K562 (cell line): ENCODE measurements around the gene ST3GAL3. TPM values are rescaled to one million over a fixed set of nuclear protein-coding genes. Genes with fewer than 3 reads are reported as not detected.

Experiments
- JUN ChIP-seq, 2 experiments: sonication (generic) in 1 of 2; formaldehyde crosslinking in 1 of 2; IDR thresholded peaks; 2 replicates each; pipeline versions ENCODE4 v1.6.1 to v1.8.0; 2012 to 2022; ENCODE audit warnings: borderline replicate concordance in 2 of 2, mild to moderate bottlenecking in 2 of 2, improper control_type of control experiment in 1 of 2, low read depth in 1 of 2, low read length in 1 of 2, missing genetic modification reagents in 1 of 2
- KLF1 ChIP-seq: fragments of 450-650 bp; IDR thresholded peaks from 2 replicates; pipeline ENCODE4 v1.6.1; 2016; ENCODE audit warnings: missing genetic modification characterization, missing compliant biosample characterization
- NCOA2 ChIP-seq, 2 experiments: fragments of 450-650 bp; IDR thresholded peaks; 2 replicates each; pipeline ENCODE4 v1.6.1; 2018; ENCODE audit warnings: mild to moderate bottlenecking in 2 of 2, moderate library complexity in 1 of 2; ENCODE audit not compliant: partially characterized antibody in 2 of 2
- NUFIP1 ChIP-seq: fragments of 450-650 bp; IDR thresholded peaks from 2 replicates; pipeline ENCODE4 v1.6.1; 2018; ENCODE audit not compliant: partially characterized antibody
- RBFOX2 ChIP-seq: fragments of 200-400 bp; formaldehyde crosslinking; IDR thresholded peaks from 2 replicates; pipeline ENCODE4 v1.6.1; 2017; ENCODE audit warnings: low read depth, mild to moderate bottlenecking, low read length, moderate library complexity
- SNRNP70 ChIP-seq: fragments of 200-400 bp; formaldehyde crosslinking; optimal IDR thresholded peaks from 2 replicates; pipeline ENCODE3; 2017; ENCODE audit warnings: low read depth, low read length
- TEAD4 ChIP-seq, 2 experiments: sonication (generic) in 1 of 2; formaldehyde crosslinking in 1 of 2; IDR thresholded peaks; 2 replicates each; pipeline versions ENCODE4 v1.6.1 to v1.8.0; 2012 to 2022; ENCODE audit warnings: borderline replicate concordance in 1 of 2, inconsistent platforms in 1 of 2, low read length in 1 of 2, mild to moderate bottlenecking in 1 of 2, missing genetic modification reagents in 1 of 2
- ZNF224 ChIP-seq: sonication (generic); formaldehyde crosslinking; IDR thresholded peaks from 2 replicates; pipeline ENCODE4 v1.8.0; 2022; ENCODE audit warnings: mild to moderate bottlenecking, missing genetic modification reagents
- ZNF780A ChIP-seq: fragments of 250-450 bp; sonication (Bioruptor Pico); IDR thresholded peaks from 2 replicates; pipeline ENCODE4 v1.5.0; 2021; ENCODE audit warnings: mild to moderate bottlenecking
- polyA plus RNA-seq, 8 experiments: library from polyadenylated mRNA; depleted of rRNA in 4 of 8; stranded (reverse) in 5 of 8; unstranded in 3 of 8; fragments of >200 nt; fragmentation: Nextera tagmentation in 2 of 8; fragmentation: Illumina TruSeq in 1 of 8; extraction: Ambion mirVana in 2 of 8; extraction: Trizol in 1 of 8; gene quantifications; 2 replicates each; pipeline versions ENCODE4 v1.2.1 to v1.2.3, GENCODE V29; 2011 to 2014; ENCODE audit warnings: inconsistent platforms in 1 of 8, missing spikeins in 1 of 8
- total RNA-seq, 7 experiments: library from RNA; depleted of rRNA in 6 of 7; stranded (reverse); fragments of >200 nt in 6 of 7; fragmentation: Illumina TruSeq in 2 of 7; extraction: Trizol in 2 of 7; gene quantifications; 2 replicates each; pipeline versions ENCODE4 v1.2.1 to v1.2.3, GENCODE V29; 2011 to 2021; ENCODE audit warnings: low replicate concordance in 1 of 7
- TF ChIP-seq, protein P1 (sequence below), 2 experiments: fragments of 450-650 bp; IDR thresholded peaks; 2 replicates each; pipeline ENCODE4 v1.6.1; 2016; ENCODE audit warnings: mild to moderate bottlenecking in 2 of 2, borderline replicate concordance in 1 of 2, low read depth in 1 of 2, moderate library complexity in 1 of 2

ST3GAL3 gene
- total and polyA plus RNA-seq, 9 of the 15 experiments (the other 6 are each of a cell fraction or from before 2014, with no cell fraction given): 1.2 to 18.9 (median 11.0) TPM

DNA sequence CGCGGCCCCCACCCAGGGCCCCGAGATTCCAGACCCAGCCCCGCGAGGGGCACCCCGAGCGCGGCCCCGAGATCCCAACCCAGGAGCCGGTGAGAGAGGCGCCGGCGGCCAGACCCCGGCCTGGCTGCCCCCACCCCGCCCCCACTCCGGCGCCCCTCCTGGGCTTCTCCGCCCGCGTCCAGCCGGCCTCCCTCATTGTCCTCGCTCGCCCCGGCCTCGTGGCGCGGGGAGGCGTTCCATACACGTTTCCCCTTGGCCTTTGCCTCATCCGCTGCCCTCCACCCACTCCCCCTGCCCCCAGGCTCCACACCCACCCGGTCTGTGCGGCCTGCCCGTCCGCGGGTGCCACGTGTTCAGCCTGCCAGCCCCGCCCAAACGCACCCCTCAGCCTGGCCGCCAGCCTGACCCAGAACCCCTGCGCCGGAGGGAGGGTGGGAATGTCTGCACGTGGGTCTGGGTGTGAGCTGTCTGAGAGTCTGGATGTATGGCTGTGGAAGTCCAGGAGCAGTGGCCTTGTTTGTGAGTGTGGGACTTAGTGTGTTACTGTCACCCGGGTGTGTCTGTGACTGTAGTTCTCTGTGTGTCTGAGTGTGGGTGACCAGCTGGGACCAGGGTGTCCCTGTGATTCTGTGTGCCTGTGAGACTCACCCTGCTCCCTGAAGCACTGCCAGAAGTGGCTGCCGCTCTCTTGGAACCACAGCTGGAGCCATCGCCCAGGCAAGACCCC, 272.4 kb downstream of the ST3GAL3 start (continued):
- TF ChIP-seq, protein P1, sequence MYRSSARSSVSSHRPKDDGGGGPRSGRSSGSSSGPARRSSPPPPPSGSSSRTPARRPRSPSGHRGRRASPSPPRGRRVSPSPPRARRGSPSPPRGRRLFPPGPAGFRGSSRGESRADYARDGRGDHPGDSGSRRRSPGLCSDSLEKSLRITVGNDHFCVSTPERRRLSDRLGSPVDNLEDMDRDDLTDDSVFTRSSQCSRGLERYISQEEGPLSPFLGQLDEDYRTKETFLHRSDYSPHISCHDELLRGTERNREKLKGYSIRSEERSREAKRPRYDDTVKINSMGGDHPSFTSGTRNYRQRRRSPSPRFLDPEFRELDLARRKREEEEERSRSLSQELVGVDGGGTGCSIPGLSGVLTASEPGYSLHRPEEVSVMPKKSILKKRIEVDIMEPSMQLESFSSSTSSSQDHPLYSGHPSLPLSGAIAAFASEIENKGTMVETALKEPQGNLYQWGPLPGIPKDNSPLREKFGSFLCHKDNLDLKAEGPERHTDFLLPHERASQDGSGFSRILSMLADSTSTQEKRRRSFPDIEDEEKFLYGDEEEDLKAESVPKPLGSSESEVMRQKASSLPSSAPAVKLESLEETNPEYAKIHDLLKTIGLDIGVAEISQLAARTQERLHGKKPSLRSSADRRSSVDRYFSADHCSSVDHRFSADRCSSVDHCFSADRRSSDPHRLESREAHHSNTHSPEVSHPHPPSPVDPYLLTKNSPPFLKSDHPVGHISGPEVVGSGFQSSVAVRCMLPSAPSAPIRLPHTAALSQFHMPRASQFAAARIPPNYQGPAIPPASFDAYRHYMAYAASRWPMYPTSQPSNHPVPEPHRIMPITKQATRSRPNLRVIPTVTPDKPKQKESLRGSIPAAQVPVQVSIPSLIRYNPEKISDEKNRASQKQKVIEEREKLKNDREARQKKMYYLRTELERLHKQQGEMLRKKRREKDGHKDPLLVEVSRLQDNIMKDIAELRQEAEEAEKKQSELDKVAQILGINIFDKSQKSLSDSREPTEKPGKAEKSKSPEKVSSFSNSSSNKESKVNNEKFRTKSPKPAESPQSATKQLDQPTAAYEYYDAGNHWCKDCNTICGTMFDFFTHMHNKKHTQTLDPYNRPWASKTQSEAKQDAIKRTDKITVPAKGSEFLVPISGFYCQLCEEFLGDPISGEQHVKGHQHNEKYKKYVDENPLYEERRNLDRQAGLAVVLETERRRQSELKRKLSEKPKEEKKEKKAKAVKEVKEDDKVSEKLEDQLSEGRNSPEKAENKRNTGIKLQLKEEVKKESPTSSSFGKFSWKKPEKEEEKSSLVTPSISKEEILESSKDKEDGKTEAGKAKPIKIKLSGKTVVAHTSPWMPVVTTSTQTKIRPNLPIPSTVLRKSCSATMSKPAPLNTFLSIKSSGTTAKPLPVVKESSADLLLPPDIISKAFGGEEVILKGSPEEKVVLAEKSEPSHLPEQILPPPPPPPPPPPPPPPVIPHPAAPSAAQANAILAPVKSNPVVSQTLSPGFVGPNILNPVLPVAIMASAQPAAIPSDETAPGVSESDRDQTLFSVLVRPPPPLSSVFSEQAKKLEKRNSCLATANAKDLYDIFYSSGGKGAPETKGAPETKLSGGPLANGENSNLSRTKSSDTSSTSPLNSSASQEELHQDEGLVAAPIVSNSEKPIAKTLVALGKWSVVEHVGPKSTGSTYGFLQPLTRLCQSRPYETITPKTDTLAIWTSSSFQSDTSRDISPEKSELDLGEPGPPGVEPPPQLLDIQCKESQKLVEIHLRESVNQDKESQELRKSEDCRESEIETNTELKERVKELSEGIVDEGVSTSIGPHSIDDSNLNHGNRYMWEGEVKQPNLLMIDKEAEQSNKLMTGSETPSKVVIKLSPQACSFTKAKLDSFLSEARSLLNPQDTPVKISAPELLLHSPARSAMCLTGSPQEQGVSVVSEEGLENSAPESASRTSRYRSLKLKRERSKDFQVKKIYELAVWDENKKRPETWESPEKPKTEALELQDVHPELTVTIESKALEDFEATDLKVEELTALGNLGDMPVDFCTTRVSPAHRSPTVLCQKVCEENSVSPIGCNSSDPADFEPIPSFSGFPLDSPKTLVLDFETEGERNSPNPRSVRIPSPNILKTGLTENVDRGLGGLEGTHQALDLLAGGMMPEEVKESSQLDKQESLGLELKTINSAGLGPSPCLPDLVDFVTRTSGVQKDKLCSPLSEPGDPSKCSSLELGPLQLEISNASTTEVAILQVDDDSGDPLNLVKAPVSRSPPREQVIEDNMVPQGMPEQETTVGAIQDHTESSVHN (IDR thresholded peaks at IDR 0.05; ENCODE audit: borderline replicate concordance in 1 of 2, low read depth in 1 of 2): no peak
- TF ChIP-seq ZNF780A (CRISPR knock-in tag) (no peak), NCOA2 (IDR thresholded peaks at IDR 0.05; ENCODE audit: partially characterized antibody in 2 of 2) (no peak), SNRNP70 (no peak), NUFIP1 (no peak), KLF1 (tag) (no peak), ZNF224 (CRISPR knock-in tag) (no peak), TEAD4 (IDR thresholded peaks at IDR 0.05; ENCODE audit: low read length) (no peak), TEAD4 (CRISPR knock-in tag; IDR thresholded peaks at IDR 0.05; ENCODE audit: borderline replicate concordance) (no peak), RBFOX2 (peak; percentile 66), JUN (IDR thresholded peaks at IDR 0.05; ENCODE audit: borderline replicate concordance, low read depth, low read length) (peak; percentile 19; the same call in 1 of the 2 replicates), JUN (CRISPR knock-in tag; IDR thresholded peaks at IDR 0.05; ENCODE audit: borderline replicate concordance) (no peak)
